SW 1271 (cell line): ENCODE measurements around the gene FKBP2.
A peak's percentile ranks its signal among the peaks of the same experiment; 100 is the strongest.

ENCODE experiments used
- DNase-seq, 2 experiments: peaks; one replicate each; lab custom pipeline; 2025; lab: John Stamatoyannopoulos, UW

Gene FKBP2

GRCh38 chr11:64263947-64264317 lies 23.0 kb downstream of the FKBP2 start:
- DNase-seq: no peak

DNA sequence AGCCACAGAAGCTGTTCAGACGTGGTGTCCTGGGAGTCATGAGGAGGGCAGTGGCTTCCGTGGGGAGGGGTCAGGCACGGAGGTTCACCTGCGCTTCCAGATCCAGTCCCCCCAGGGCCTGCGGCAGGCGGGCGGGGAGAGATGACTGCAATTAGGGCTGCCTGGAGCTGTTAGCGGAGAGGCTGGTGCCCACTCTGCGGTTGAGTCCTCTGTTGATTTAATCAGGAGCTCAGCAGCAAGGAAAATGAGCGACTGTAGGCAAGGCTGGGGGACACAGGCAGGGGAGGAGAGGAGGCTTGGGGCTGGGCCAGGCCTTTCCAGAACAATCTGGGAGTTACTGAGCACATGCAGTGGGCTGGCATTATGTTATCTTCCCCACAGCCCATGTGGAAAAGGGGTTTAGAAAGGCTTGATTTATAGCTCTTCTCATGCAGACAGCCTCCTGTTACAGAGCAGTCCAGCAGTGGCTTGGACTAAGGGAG lies 23.5 kb downstream of the FKBP2 start:
- no peak for DNase-seq

- no peak for DNase-seq
Observed at GRCh38 chr11:64265176-64266160, 24.6 kb downstream of the FKBP2 start.

GRCh38 chr11:64266339-64266738 lies 25.4 kb downstream of the FKBP2 start:
- DNase-seq: no peak

- DNase-seq: no peak
Observed at GRCh38 chr11:64267207-64267945, 26.5 kb downstream of the FKBP2 start.

DNA sequence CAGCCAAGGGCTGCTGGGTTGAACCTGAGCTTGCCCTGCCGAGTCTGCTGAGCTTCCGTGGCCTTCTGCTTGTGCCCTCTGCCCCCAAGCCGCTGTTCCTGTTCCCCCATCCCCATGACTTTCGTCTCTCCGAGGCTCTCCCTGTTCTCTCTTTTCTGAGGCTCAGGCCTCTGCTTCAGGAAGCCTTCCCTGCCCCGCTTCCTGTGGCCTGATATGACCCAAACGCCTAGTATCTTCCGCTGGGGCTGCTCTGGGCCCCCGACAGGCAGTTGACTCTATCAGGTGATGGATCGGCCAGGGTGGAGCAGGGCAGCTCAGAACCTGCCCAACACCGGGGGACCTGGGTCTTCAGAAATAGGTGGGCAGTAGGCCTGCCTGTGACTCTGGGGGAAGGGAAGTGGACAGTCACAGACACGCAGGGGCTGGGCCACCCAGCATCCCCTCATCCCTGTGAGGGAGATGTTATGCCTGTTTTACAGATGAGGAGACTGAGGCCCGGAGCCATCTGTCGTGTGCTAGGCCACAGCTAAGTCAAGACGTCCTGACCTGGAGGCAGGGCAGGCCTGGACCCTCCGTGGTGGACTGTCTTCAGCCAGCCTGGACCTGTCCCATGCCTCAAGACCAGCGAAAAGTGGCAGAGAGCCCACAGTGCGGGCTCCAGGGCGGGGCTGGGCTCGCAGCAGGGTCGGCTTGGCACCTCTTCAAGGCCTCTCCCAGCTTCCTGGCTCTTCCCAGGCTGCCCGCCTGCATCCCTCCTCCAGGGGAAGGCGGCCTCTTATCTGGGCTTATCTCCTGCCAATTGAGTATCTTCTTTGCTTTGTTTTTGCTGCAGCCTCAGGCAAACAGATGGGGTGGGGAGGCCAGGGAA lies 27.4 kb downstream of the FKBP2 start:
- DNase-seq: peak in 1 of 2 experiments; percentile 62

DNA sequence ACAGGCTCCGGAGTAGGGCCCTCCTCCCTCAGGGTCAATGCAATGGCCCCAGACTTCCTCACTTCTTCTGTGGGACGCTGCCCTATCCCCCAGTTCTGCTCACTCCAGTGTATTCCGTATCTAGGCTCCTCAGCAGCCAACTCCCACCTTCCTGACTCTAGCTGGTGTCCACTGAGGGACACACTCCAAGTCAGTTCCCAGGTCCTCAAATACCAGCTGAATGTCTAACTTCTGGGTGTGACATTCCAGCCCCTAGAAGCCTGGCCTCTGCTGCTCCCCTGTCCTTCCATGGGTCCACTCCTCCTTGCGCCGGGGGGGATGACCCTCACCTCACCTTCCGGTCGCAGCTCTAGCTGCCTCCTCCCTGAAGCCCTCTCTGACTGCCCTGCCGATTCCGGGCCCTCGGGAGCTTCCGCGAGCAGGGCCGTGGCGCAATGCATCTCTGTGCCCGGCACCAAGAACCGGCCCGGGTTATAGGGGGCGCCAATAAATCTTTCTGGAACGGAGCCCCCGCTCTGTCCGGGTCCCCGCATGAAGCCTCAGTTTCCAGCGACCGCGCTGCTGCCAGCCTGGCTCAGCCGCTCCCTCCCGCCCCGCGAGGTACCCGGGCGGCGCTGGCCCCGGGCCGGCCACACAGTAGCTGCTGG lies 28.1 kb downstream of the FKBP2 start:
- peak; percentile 59 to 62 for DNase-seq

GRCh38 chr11:64269540-64270220 lies 28.8 kb downstream of the FKBP2 start:
- peak; percentile 98 to 99 for DNase-seq

DNA sequence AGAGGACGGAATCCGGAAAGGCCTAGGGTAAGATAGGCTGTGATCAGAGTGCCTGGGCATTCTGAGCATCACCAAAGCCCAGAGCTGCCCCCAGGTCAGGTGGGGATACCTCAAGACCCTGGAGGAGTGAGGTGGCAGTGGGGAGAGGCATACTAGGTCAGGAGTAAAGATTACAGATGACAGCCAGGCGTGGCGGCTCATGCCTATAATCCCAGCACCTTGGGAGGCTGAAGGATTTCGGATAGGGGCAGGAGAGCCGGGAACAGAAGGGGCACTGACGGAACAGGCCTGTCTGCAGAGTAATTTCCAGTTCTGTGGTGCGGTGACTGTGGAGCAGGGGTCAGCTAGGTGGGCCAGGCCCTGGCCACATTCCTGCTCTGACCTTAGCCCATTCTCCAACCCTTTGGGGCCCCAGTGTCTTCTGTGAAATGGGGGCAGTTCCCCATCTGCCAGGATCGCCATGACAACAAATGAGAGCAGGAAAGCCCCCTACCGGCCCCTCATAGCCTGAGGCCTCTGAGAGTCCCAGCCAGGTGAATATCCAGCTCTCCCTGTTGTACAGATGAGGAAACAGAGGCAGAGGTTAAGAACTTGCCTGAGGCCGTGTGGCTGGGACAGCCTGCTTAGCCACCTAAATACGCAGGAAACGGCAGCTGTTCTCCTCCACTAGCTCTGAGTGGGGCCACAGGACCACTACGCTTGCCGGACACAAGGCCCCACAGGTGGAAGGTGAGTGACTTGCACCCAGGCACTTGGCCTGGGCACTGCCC lies 34.3 kb downstream of the FKBP2 start:
- no peak for DNase-seq

- no peak for DNase-seq
Observed at GRCh38 chr11:64275841-64276240, 34.9 kb downstream of the FKBP2 start.

GRCh38 chr11:64276653-64277431 lies 35.9 kb downstream of the FKBP2 start:
- no peak for DNase-seq

DNA sequence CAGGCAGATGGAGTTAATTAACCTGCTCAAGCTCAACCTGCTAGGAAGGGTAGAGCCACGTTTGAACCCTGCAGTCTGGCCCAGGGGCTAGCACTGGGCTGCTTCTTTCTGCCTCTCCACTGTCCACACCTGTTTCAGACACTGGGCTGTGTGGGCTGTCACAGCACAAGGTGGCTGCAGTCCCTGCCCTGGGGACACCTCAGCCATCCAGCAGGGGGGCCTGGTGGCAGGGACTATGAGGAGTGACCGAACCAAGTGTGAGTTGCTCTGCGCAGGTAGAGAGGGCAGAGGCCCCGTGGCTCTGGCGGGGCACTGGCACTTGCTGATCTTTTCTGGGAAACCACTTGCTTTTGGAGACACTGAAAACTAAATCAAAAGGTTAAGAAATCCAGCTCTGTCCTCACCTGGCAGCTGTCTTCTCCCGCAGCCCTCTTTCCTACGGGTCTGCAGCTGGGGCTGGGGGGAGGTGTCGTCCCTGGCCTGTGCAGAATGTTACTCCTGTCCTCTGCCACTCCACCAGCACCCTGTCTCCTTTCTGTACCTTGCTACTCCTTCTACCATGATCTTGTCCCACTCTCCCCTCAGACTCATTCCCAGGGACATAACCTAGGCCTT lies 37.8 kb downstream of the FKBP2 start:
- no peak for DNase-seq

DNA sequence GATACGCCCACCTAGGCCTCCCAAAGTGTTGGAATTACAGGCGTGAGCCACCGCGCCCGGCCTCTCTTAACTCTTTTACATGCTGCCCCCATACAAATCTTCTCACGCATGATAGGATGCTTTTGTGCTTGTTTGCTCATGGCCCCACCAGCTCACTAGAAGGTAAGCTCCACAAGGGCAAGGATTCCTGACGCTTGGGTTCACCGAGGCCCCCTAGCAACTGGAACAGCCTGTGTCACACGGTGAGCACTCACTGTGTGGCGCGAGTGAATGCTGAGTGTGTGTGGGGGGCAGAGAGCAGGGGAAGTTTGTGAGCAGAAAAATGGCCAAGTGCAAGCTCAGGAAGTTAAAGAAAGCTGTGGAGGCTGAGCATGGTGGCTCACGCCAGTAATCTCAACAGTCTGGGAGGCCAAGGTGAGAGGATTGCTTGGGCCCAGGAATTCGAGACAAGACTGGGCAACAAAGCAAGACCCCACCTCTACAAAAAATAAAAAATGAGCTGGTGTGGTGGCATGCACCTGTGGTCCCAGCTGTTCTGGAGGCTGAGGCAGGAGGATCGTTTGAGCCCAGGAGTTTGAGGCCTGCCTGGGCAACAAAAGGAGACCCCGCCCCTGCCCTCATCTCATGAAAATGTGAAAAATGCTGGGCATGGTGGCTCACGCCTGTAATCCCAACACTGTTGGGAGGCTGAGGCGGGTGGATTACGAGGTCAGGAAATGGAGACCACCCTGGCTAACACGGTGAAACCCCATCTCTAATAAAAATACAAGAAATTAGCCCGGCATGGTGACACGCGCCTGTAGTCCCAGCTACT lies 41.3 kb downstream of the FKBP2 start:
- no peak for DNase-seq

DNA sequence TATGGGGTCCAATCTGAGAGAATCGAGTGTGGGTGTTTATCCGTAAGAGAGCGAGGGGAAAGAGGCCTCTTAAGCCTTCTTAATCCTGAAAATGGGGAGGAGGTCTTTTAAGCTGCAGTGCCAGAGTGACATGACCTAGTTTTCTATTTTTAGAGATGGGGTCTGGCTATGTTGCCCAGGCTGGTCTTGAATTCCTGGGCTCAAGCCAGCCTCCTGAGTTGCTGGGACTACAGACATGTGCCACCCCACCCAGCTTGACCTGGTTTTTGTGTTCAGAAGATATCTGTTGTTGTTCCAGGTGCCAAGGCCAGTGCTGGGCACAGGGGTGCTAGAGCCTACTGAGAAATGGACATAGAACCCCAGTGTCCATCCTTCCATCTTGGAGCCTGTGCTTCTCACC lies 42.2 kb downstream of the FKBP2 start:
- no peak for DNase-seq

GRCh38 chr11:64284048-64284961 lies 43.4 kb downstream of the FKBP2 start, which contains the start of gene BAD:
BAD (minus strand) TSS chr11:64284665; CDS start chr11:64284368, 297 bp downstream.
- peak; percentile 78 to 89 for DNase-seq
